HepG2 (cell line): ENCODE results near the gene TGM3. TPM values are rescaled to one million over a fixed set of nuclear protein-coding genes. Genes with fewer than 3 reads are reported as not detected.

Experiments
- ARID2 ChIP-seq: sonication (generic); formaldehyde crosslinking; IDR thresholded peaks from 2 replicates; pipeline ENCODE4 v1.8.1; 2022; ENCODE audit warnings: mild to moderate bottlenecking, missing genetic modification reagents, borderline replicate concordance
- BHLHE40 ChIP-seq: IDR thresholded peaks from 2 replicates; pipeline ENCODE4 v1.6.1; 2011; ENCODE audit warnings: low read length, improper control_type of control experiment
- FOXO1 ChIP-seq: sonication (generic); formaldehyde crosslinking; IDR thresholded peaks from 2 replicates; pipeline ENCODE4 v1.4.0; 2020; ENCODE audit warnings: missing genetic modification reagents
- HDAC1 ChIP-seq: sonication (generic); formaldehyde crosslinking; IDR thresholded peaks from 2 replicates; pipeline ENCODE4 v1.5.1; 2020; ENCODE audit warnings: mild to moderate bottlenecking, missing genetic modification reagents
- HNF4A ChIP-seq: sonication (generic); formaldehyde crosslinking; IDR thresholded peaks from 2 replicates; pipeline ENCODE4 v1.4.0; 2020; ENCODE audit warnings: missing genetic modification reagents
- HOXA3 ChIP-seq: sonication (generic); formaldehyde crosslinking; IDR thresholded peaks from 2 replicates; pipeline ENCODE4 v1.5.0; 2020; ENCODE audit warnings: missing genetic modification reagents
- KDM1A ChIP-seq: IDR thresholded peaks from 2 replicates; pipeline ENCODE4 v1.6.1; 2016; ENCODE audit warnings: missing compliant biosample characterization
- RCOR2 ChIP-seq: IDR thresholded peaks from 2 replicates; pipeline ENCODE4 v1.6.1; 2016; ENCODE audit warnings: missing biosample characterization, missing genetic modification reagents
- SKI ChIP-seq: fragments of 450-650 bp; IDR thresholded peaks from one replicate; pipeline ENCODE4 v1.6.1; 2018; ENCODE audit warnings: mild to moderate bottlenecking; ENCODE audit not compliant: partially characterized antibody
- SOX13 ChIP-seq, 3 experiments: fragments of 450-650 bp in 1 of 3; sonication (generic) in 1 of 3; formaldehyde crosslinking in 1 of 3; IDR thresholded peaks in 2 of 3; conservative IDR thresholded peaks in 1 of 3; 2 replicates each; pipeline versions ENCODE4 v1.5.0 to v1.6.1; 2016 to 2020; ENCODE audit warnings: antibody characterized with exemption in 1 of 3, mild to moderate bottlenecking in 1 of 3, missing compliant biosample characterization in 1 of 3, missing genetic modification reagents in 1 of 3, moderate library complexity in 1 of 3
- SP5 ChIP-seq: IDR thresholded peaks from 2 replicates; pipeline ENCODE4 v1.6.1; 2016; ENCODE audit warnings: low read depth, borderline replicate concordance
- SPEN ChIP-seq: sonication (generic); formaldehyde crosslinking; IDR thresholded peaks from 2 replicates; pipeline ENCODE4 v1.5.1; 2020; ENCODE audit warnings: low read depth, mild to moderate bottlenecking, missing genetic modification reagents
- ZNF251 ChIP-seq: sonication (generic); formaldehyde crosslinking; IDR thresholded peaks from 2 replicates; pipeline ENCODE4 v1.9.0; 2021; ENCODE audit warnings: mild to moderate bottlenecking, missing genetic modification reagents
- polyA plus RNA-seq, 8 experiments: library from polyadenylated mRNA; depleted of rRNA in 3 of 8; stranded (reverse) in 7 of 8; unstranded in 1 of 8; fragments of >200 nt; fragmentation: Illumina TruSeq in 4 of 8; extraction: Trizol in 4 of 8; gene quantifications; 2 replicates each; pipeline versions ENCODE4 v1.2.1 to v1.2.3, GENCODE V29; 2011 to 2016; ENCODE audit warnings: low read depth in 4 of 8, missing spikeins in 1 of 8, mixed read lengths in 1 of 8; ENCODE audit not compliant: insufficient read depth in 1 of 8
- total RNA-seq, 5 experiments: library from RNA; depleted of rRNA; stranded (reverse); fragments of >200 nt; fragmentation: Illumina TruSeq; extraction: Trizol; gene quantifications; 2 replicates each; pipeline ENCODE4 v1.2.3, GENCODE V29; 2016; ENCODE audit warnings: low read depth in 1 of 5
- TF ChIP-seq, protein P1 (sequence below): sonication (generic); formaldehyde crosslinking; IDR thresholded peaks from 2 replicates; pipeline ENCODE4 v1.4.0; 2020; ENCODE audit warnings: missing genetic modification reagents
- TF ChIP-seq, protein P2 (sequence below): sonication (generic); formaldehyde crosslinking; conservative IDR thresholded peaks from 2 replicates; pipeline ENCODE4 v1.4.0; 2020; ENCODE audit warnings: mild to moderate bottlenecking, missing genetic modification reagents, moderate library complexity
- TF ChIP-seq, protein P3 (sequence below): sonication (generic); formaldehyde crosslinking; IDR thresholded peaks from 2 replicates; pipeline ENCODE4 v1.8.0; 2022; ENCODE audit warnings: missing genetic modification reagents, mild to moderate bottlenecking, moderate library complexity, borderline replicate concordance
- TF ChIP-seq, protein P4 (sequence below): IDR thresholded peaks from 2 replicates; pipeline ENCODE4 v1.4.0; 2020; ENCODE audit warnings: mild to moderate bottlenecking, missing genetic modification reagents

The TGM3 gene
- total and polyA plus RNA-seq, 2 of the 13 experiments (the other 11 are each of a cell fraction or from before 2014, with no cell fraction given): not detected

DNA sequence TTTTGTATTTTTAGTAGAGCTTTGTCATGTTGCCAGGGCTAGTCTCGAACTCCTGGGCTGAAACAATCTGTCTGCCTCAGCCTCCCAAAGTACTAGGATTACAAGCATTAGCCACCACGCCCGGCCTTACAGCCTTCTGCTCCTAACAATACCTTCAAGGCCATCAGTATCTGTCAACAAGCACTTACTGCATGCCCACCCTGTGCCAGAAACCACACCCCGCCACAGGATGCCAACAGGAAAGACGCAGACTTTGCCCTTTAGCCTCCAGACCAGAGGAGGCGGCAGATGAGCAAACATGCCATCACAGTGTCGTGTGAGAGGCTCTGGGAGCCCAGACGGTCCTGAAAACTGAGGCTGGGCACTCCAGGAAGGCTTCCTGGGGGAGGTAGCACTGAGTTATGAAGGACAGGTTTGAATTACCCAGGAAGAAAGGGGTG is 34.7 kb upstream of the TGM3 start (continued):
- TF ChIP-seq, protein P1, sequence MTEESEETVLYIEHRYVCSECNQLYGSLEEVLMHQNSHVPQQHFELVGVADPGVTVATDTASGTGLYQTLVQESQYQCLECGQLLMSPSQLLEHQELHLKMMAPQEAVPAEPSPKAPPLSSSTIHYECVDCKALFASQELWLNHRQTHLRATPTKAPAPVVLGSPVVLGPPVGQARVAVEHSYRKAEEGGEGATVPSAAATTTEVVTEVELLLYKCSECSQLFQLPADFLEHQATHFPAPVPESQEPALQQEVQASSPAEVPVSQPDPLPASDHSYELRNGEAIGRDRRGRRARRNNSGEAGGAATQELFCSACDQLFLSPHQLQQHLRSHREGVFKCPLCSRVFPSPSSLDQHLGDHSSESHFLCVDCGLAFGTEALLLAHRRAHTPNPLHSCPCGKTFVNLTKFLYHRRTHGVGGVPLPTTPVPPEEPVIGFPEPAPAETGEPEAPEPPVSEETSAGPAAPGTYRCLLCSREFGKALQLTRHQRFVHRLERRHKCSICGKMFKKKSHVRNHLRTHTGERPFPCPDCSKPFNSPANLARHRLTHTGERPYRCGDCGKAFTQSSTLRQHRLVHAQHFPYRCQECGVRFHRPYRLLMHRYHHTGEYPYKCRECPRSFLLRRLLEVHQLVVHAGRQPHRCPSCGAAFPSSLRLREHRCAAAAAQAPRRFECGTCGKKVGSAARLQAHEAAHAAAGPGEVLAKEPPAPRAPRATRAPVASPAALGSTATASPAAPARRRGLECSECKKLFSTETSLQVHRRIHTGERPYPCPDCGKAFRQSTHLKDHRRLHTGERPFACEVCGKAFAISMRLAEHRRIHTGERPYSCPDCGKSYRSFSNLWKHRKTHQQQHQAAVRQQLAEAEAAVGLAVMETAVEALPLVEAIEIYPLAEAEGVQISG (CRISPR knock-in tag): peak; percentile 88
- peak; percentile 54; the same call in 1 of the 2 replicates for TF ChIP-seq HDAC1 (CRISPR knock-in tag)
- TF ChIP-seq SKI: peak; percentile 72
- 0 out of 2 replicates have a peak, but pooled peaks have one; percentile 25 for TF ChIP-seq HOXA3
- TF ChIP-seq RCOR2: peak; percentile 25; the same call in 1 of the 2 replicates
- TF ChIP-seq SOX13 (IDR thresholded peaks at IDR 0.05): no peak; the same call in 1 of the 2 replicates
- peak in 1 of 2 experiments; percentile 75; a peak in 2 of 4 replicates for TF ChIP-seq SOX13 (CRISPR knock-in tag; conservative IDR thresholded peaks at IDR 0.05 in 1 of 2, IDR thresholded peaks at IDR 0.05 in 1 of 2)
- TF ChIP-seq ZNF251 (CRISPR knock-in tag): no peak
- TF ChIP-seq, protein P2, sequence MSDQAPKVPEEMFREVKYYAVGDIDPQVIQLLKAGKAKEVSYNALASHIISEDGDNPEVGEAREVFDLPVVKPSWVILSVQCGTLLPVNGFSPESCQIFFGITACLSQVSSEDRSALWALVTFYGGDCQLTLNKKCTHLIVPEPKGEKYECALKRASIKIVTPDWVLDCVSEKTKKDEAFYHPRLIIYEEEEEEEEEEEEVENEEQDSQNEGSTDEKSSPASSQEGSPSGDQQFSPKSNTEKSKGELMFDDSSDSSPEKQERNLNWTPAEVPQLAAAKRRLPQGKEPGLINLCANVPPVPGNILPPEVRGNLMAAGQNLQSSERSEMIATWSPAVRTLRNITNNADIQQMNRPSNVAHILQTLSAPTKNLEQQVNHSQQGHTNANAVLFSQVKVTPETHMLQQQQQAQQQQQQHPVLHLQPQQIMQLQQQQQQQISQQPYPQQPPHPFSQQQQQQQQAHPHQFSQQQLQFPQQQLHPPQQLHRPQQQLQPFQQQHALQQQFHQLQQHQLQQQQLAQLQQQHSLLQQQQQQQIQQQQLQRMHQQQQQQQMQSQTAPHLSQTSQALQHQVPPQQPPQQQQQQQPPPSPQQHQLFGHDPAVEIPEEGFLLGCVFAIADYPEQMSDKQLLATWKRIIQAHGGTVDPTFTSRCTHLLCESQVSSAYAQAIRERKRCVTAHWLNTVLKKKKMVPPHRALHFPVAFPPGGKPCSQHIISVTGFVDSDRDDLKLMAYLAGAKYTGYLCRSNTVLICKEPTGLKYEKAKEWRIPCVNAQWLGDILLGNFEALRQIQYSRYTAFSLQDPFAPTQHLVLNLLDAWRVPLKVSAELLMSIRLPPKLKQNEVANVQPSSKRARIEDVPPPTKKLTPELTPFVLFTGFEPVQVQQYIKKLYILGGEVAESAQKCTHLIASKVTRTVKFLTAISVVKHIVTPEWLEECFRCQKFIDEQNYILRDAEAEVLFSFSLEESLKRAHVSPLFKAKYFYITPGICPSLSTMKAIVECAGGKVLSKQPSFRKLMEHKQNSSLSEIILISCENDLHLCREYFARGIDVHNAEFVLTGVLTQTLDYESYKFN (CRISPR knock-in tag): 0 out of 2 replicates have a peak, but pooled peaks have one; percentile 34
- TF ChIP-seq, protein P3, sequence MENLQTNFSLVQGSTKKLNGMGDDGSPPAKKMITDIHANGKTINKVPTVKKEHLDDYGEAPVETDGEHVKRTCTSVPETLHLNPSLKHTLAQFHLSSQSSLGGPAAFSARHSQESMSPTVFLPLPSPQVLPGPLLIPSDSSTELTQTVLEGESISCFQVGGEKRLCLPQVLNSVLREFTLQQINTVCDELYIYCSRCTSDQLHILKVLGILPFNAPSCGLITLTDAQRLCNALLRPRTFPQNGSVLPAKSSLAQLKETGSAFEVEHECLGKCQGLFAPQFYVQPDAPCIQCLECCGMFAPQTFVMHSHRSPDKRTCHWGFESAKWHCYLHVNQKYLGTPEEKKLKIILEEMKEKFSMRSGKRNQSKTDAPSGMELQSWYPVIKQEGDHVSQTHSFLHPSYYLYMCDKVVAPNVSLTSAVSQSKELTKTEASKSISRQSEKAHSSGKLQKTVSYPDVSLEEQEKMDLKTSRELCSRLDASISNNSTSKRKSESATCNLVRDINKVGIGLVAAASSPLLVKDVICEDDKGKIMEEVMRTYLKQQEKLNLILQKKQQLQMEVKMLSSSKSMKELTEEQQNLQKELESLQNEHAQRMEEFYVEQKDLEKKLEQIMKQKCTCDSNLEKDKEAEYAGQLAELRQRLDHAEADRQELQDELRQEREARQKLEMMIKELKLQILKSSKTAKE (CRISPR knock-in tag): peak; percentile 54; the same call in 1 of the 2 replicates
- TF ChIP-seq HNF4A: peak; percentile 78
- TF ChIP-seq BHLHE40: 0 out of 2 replicates have a peak, but pooled peaks have one; percentile 35
- TF ChIP-seq ARID2: no peak
- no peak for TF ChIP-seq SPEN (CRISPR knock-in tag)
- TF ChIP-seq FOXO1: peak; percentile 26; the same call in 1 of the 2 replicates
- TF ChIP-seq KDM1A (CRISPR knock-in tag): peak; percentile 77; the same call in 1 of the 2 replicates
- TF ChIP-seq SP5 (CRISPR knock-in tag): 0 out of 2 replicates have a peak, but pooled peaks have one; percentile 32
- TF ChIP-seq, protein P4, sequence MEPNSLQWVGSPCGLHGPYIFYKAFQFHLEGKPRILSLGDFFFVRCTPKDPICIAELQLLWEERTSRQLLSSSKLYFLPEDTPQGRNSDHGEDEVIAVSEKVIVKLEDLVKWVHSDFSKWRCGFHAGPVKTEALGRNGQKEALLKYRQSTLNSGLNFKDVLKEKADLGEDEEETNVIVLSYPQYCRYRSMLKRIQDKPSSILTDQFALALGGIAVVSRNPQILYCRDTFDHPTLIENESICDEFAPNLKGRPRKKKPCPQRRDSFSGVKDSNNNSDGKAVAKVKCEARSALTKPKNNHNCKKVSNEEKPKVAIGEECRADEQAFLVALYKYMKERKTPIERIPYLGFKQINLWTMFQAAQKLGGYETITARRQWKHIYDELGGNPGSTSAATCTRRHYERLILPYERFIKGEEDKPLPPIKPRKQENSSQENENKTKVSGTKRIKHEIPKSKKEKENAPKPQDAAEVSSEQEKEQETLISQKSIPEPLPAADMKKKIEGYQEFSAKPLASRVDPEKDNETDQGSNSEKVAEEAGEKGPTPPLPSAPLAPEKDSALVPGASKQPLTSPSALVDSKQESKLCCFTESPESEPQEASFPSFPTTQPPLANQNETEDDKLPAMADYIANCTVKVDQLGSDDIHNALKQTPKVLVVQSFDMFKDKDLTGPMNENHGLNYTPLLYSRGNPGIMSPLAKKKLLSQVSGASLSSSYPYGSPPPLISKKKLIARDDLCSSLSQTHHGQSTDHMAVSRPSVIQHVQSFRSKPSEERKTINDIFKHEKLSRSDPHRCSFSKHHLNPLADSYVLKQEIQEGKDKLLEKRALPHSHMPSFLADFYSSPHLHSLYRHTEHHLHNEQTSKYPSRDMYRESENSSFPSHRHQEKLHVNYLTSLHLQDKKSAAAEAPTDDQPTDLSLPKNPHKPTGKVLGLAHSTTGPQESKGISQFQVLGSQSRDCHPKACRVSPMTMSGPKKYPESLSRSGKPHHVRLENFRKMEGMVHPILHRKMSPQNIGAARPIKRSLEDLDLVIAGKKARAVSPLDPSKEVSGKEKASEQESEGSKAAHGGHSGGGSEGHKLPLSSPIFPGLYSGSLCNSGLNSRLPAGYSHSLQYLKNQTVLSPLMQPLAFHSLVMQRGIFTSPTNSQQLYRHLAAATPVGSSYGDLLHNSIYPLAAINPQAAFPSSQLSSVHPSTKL: peak; percentile 72
